ENCODE data around the gene RPUSD1.

Gene RPUSD1

GRCh38 chr16:769934-770333 lies 18.2 kb downstream of the RPUSD1 start:
- H3K9ac ChIP-seq = no peak overlapping the region
- no peak for TF ChIP-seq CTCF (conservative IDR thresholded peaks at IDR 0.05; ENCODE audit: low read depth, low read length)
- no peak overlapping the region for H3K27ac ChIP-seq
- no peaks in the 10 kb centered on the region for H3K79me2 ChIP-seq (ENCODE audit: insufficient read depth, low read depth)
- H3K36me3 ChIP-seq (ENCODE audit: insufficient read depth) = no peaks in the 10 kb centered on the region
- no peaks in the 10 kb centered on the region for H3K4me1 ChIP-seq (ENCODE audit: low read depth, poor library complexity, severe bottlenecking)
- H4K20me1 ChIP-seq (ENCODE audit: insufficient read depth) = no peaks in the 10 kb centered on the region
- no peak overlapping the region for H3K4me2 ChIP-seq
- H3K27me3 ChIP-seq (ENCODE audit: insufficient read depth, low read depth) = peaks cover 69% of the 10 kb centered on the region
- no peak overlapping the region for H3K4me3 ChIP-seq (IDR thresholded peaks at IDR 0.05; ENCODE audit: insufficient read depth, low read depth, low read length)
- no peak overlapping the region for H2AFZ ChIP-seq (ENCODE audit: low read depth)

- no peaks in the 10 kb centered on the region for H3K79me2 ChIP-seq (ENCODE audit: insufficient read depth, low read depth)
- H3K27me3 ChIP-seq (ENCODE audit: insufficient read depth, low read depth) = peaks cover 69% of the 10 kb centered on the region
- no peak overlapping the region for H3K27ac ChIP-seq
- H4K20me1 ChIP-seq (ENCODE audit: insufficient read depth) = no peaks in the 10 kb centered on the region
- H3K9ac ChIP-seq = no peak overlapping the region
- no peaks in the 10 kb centered on the region for H3K36me3 ChIP-seq (ENCODE audit: insufficient read depth)
- H3K4me2 ChIP-seq = no peak overlapping the region
- H3K4me3 ChIP-seq (IDR thresholded peaks at IDR 0.05; ENCODE audit: insufficient read depth, low read depth, low read length) = no peak overlapping the region
- no peak overlapping the region for H2AFZ ChIP-seq (ENCODE audit: low read depth)
- no peak for TF ChIP-seq CTCF (conservative IDR thresholded peaks at IDR 0.05; ENCODE audit: low read depth, low read length)
- no peaks in the 10 kb centered on the region for H3K4me1 ChIP-seq (ENCODE audit: low read depth, poor library complexity, severe bottlenecking)
Observed at GRCh38 chr16:769184-769784, 18.9 kb downstream of the RPUSD1 start.

- no peak overlapping the region for H2AFZ ChIP-seq (ENCODE audit: low read depth)
- H3K4me3 ChIP-seq (IDR thresholded peaks at IDR 0.05; ENCODE audit: insufficient read depth, low read depth, low read length) = no peak overlapping the region
- H3K36me3 ChIP-seq (ENCODE audit: insufficient read depth) = no peaks in the 10 kb centered on the region
- no peak overlapping the region for H3K4me2 ChIP-seq
- peaks cover 67% of the 10 kb centered on the region for H3K27me3 ChIP-seq (ENCODE audit: insufficient read depth, low read depth)
- no peaks in the 10 kb centered on the region for H4K20me1 ChIP-seq (ENCODE audit: insufficient read depth)
- no peak overlapping the region for H3K9ac ChIP-seq
- H3K27ac ChIP-seq = no peak overlapping the region
- no peak for TF ChIP-seq CTCF (conservative IDR thresholded peaks at IDR 0.05; ENCODE audit: low read depth, low read length)
- H3K79me2 ChIP-seq (ENCODE audit: insufficient read depth, low read depth) = no peaks in the 10 kb centered on the region
- H3K4me1 ChIP-seq (ENCODE audit: low read depth, poor library complexity, severe bottlenecking) = no peaks in the 10 kb centered on the region
Observed at GRCh38 chr16:768428-768827, 19.8 kb downstream of the RPUSD1 start.

- H3K27ac ChIP-seq = no peak overlapping the region
- no peaks in the 10 kb centered on the region for H3K36me3 ChIP-seq (ENCODE audit: insufficient read depth)
- no peak overlapping the region for H2AFZ ChIP-seq (ENCODE audit: low read depth)
- no peaks in the 10 kb centered on the region for H4K20me1 ChIP-seq (ENCODE audit: insufficient read depth)
- no peak overlapping the region for H3K4me3 ChIP-seq (IDR thresholded peaks at IDR 0.05; ENCODE audit: insufficient read depth, low read depth, low read length)
- no peaks in the 10 kb centered on the region for H3K79me2 ChIP-seq (ENCODE audit: insufficient read depth, low read depth)
- H3K4me1 ChIP-seq (ENCODE audit: low read depth, poor library complexity, severe bottlenecking) = no peaks in the 10 kb centered on the region
- no peak for TF ChIP-seq CTCF (conservative IDR thresholded peaks at IDR 0.05; ENCODE audit: low read depth, low read length)
- no peak overlapping the region for H3K9ac ChIP-seq
- no peak overlapping the region for H3K4me2 ChIP-seq
- H3K27me3 ChIP-seq (ENCODE audit: insufficient read depth, low read depth) = peaks cover 67% of the 10 kb centered on the region
Observed at GRCh38 chr16:767743-768235, 20.4 kb downstream of the RPUSD1 start.
